Stimulated activated CD8-positive, alpha-beta memory T cell treated with anti-CD3 and anti-CD28 coated beads, Interleukin-4, amount 100 ng/mL, for 48 hours (primary cell): ENCODE results near the gene NFX1.
A peak's percentile ranks its signal among the peaks of the same experiment; 100 is the strongest.

Source experiments
- DNase-seq: peaks from one replicate; pipeline ENCODE4 v3.0.0-alpha.2; 2020

Gene NFX1

DNA sequence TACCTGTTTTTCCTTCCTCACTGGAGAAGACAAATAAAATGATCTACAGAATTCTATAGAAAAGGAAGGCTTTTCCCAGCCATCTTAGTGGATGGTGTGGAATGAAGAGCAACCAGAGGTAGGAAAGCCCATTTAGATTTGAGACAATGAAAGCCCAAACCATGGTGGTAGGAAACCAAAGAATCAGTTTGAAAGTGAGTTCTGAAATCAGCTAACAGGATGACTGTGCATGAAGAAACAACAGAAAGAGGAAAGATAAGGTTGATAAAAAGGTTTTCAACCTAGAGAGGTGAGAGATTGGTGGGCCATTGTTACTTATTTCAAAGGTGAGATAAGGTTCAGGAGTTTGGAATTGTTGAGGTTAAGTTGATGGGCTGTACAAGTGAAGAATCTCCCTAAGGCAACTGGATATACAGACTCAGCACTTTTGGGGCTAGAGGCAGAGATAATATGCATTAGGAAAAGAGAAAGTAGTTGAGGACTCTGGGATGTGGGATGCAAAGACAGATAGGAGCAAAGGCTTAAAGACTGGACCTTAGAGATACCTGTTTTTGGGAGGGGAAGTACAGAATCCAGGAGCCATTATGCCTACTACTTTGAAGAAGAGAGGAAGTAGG is 23.1 kb upstream of the NFX1 start:
- no peak for DNase-seq

DNA sequence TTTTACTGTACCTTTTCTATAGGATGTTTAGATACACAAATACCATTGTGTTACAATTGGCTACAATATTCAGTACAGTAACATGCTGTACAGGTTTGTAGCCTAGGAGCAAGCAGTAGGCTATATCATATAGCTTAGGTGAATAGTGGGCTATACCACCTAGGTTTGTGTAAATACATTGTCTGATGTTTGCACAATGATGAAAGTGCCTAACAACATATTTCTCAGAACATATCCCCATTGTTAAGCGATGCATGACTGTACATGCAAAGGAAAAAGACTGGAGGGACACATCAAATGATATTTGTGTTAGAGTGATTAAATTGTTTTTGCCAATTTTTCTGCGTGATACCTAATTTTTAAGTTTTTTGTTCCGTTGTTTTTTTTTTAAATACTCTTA is 20.2 kb upstream of the NFX1 start:
- no peak for DNase-seq

DNA sequence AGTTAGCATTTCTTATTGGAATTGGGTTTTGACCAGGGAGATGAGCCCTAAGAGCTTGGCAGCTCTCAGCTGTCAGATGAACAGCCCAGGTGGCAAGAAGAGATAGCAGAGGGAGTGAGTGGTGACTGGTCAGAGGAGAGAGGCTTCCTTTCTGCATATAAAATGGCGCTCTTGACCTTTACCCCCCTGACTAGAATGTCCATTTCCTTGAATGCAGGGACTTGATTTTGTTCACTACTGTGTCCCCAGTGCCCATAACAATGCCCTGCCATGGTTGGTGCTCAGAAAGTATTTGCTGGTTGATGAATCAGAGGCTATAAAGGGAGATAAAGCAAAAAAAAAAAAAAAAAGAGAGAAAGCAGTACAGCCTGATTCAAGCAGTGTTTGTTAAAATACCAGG is 18.3 kb upstream of the NFX1 start:
- DNase-seq, result no peak

- DNase-seq, result no peak
Measured at GRCh38 chr9:33273266-33273971, 16.9 kb upstream of the NFX1 start.

GRCh38 chr9:33273972-33274328 is 16.4 kb upstream of the NFX1 start:
- no peak for DNase-seq

DNA sequence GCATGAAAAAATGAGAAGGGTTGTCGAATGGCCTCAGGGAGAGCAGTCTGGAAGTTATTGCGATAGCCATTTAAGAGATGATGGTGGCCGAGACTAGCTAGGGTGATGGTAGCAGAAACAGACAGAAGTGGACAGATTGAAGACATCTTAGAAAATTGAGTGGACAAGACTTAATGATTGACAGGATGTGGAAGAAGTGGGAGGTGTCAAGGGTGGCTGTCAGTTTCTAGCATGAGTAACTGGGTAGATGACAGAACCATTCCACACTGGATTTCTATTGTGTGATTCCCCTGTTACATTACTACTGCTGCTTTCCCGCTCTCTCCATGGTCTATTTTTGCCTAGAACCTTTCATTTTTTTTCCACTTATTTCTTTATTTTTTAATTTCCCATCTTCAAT is 12.8 kb upstream of the NFX1 start:
- no peak for DNase-seq

DNA sequence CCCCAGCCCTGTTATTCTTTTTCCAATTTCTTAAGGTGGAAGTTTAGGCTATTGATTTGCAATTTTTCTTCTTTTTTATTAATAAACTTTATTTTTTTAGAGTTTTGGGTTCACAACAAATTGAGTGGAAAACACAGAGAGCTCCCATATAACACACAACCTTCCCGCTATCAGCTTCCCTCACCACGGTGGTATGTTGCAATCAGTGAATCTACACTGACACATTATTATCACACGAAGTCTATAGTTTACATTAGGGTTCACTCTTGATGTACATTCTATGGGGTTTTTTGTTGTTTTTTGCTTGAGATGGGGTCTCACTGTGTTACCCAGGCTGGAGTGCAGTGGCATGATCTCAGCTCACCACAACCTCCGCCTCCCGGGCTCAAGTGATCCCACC is 4.8 kb upstream of the NFX1 start:
- no peak for DNase-seq

DNA sequence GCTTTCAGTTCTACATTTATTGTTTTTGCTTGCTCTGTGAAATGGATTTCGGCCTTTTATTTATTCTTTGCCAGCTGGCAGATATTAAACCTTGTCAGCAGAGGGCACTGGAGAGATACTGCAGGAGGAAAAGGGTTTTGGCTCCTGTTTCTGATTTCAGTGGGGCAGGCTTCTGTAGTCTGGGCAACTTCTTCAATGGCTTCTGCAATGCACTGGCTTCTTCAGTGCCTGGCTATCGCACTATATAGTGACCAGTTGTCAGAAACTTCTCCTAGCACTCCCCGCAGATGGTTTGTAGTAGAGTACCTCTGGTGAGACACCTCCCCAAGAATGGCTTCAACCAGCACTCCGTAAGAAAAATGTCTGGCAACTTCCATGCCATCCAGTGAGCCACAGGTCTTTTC is 3.2 kb upstream of the NFX1 start:
- DNase-seq, result peak; percentile 46

DNA sequence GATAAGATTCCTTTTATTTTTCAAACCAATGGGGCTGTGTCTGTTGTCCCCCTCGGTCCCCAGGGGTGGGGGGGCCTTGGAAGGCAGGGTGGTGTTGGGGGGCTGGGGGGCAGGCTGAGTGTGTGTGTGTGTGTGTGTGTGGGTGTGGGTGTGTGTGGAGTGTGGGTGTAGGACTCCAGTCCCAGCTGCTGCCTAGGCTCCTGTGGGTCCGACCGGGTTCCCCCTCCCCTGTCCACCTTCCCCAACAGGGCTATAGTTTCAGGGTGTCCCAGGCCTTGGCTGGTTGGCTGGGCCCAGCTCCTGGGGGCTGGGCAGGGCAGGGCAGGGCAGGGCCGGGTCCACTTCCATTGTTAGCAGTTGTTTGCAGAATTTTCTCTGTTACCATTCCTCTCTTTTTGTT is 2.1 kb upstream of the NFX1 start:
- DNase-seq, result no peak

- DNase-seq, result no peak
Measured at GRCh38 chr9:33288828-33289483, 1.4 kb upstream of the NFX1 start.

GRCh38 chr9:33289496-33289895 is 820 bp upstream of the NFX1 start:
- peak; percentile 58 for DNase-seq

- no peak for DNase-seq
Measured at GRCh38 chr9:33289936-33290246, 425 bp upstream of the NFX1 start.

DNA sequence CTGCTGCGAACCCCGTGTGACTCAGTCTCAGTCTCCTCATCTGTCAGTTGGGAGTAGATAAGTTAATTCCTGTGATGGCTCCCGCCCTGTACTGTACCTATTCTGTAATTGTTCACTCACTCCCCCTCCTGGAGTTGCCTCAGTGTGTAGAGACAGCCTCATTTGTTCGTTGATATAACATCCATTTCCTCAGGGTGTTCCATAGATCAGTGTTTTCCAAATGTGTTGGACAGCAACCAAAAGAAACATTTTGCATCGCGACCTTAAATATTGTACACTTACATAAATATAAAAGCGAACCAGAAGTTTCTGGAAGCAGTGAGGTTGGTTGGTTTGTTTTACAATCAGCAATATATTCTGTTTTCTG is 698 bp downstream of the NFX1 start:
- no peak for DNase-seq

DNA sequence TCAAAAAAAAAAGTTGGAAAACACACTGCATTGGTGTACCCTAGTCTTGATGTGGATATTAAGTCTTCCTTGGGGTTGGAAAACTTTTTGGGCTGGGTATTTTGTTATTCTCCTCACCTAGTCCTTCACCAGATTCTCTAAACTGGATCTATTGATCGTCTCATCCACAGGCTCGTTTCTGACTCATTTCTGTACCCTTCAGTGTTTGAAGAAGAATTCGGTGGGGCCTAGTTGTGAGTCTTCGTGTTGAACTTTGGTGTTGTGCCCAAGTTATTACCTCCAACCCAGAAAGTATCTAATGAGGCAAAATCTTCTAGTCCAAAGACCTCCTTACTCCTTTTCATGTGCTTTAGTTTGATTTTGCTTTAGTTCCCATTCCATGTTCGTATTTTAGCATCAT is 1.6 kb downstream of the NFX1 start:
- DNase-seq, result no peak

- DNase-seq, result no peak
Measured at GRCh38 chr9:33293782-33294181, 3.5 kb downstream of the NFX1 start.

DNA sequence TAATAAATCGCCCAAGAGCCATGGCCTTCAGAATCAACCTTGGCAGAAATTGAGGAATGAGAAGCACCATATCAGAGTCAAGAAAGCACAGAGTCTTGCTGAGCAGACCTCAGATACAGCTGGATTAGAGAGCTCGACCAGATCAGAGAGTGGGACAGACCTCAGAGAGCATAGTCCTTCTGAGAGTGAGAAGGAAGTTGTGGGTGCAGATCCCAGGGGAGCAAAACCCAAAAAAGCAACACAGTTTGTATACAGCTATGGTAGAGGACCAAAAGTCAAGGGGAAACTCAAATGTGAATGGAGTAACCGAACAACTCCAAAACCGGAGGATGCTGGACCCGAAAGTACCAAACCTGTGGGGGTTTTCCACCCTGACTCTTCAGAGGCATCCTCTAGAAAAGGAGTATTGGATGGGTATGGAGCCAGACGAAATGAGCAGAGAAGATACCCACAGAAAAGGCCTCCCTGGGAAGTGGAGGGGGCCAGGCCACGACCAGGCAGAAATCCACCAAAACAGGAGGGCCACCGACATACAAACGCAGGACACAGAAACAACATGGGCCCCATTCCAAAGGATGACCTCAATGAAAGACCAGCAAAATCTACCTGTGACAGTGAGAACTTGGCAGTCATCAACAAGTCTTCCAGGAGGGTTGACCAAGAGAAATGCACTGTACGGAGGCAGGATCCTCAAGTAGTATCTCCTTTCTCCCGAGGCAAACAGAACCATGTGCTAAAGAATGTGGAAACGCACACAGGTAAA is 4.5 kb downstream of the NFX1 start:
- no peak for DNase-seq

DNA sequence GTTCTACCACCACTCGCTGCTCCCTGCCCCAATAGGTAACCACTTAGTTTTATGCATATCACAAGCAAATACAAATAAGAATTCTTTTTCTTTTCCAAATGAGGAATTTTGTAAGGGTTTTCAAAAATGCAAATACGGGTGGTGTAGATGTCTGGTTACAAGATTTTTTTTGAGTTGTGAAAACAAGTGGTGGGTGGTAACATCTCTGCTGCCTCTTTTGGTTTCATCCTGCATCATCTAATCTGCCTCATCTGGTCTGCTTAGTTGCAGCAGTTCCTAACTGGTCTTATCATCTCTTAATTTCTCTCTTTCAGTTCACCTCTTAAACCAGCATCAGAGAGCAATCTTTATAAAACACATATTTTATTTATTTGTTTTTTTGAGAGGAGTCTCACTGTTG is 5.3 kb downstream of the NFX1 start:
- DNase-seq, result no peak

DNA sequence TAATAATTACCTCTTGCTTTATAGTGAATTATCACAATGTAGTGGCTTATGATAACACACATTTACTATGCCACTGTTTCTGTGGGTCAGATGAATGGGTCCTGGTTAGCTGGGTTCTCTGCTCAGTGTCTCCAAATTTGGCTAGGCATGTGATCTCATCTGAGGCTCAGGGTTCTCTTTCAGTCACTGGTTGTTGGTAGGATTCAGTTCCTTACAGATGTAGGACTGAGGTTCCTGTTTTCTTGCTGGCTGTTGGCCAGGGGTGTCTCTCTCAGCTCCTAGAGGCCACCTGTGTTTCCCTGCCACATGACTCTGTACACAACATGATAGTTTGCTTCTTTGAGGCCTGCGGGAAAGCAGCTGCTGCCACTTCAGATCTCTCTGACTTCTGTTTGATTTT is 7.1 kb downstream of the NFX1 start:
- no peak for DNase-seq

DNA sequence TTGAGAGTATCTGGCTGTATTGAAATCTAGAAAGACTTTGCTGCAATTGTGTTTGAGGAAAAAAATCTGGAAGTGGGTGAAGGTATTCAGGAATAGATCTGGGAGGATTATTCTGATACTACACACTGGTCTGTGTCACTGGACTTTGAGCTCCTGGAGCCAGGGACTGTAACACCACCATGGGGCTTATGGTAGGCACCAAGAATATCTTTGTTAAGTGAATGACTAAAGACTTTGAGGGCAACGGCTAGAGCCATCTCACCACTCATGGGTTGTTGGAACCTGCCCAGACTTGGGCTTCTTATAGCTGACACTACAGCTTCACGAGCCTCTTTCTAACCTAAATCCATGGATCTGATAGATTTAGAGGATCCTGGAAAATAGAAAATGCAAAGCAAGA is 10.2 kb downstream of the NFX1 start:
- no peak for DNase-seq

DNA sequence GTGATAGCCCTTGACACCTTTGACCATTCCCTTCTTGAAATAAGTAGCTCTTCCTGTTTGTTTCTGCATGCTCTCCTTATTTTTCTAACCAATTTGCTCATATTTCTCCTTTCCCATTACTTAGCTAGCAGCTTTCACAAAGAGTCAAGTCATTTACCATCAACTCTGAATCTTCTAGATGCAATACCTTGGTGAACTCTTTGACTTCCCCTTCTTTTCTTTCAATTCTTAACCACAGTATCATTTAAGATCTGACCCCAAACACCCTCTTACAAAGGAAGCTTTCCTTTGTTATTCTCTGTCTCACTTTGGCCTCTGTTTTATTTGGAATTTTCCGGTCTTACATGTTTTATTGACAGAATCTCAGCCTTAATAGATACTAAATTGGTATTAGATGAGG is 14.0 kb downstream of the NFX1 start:
- DNase-seq, result no peak

DNA sequence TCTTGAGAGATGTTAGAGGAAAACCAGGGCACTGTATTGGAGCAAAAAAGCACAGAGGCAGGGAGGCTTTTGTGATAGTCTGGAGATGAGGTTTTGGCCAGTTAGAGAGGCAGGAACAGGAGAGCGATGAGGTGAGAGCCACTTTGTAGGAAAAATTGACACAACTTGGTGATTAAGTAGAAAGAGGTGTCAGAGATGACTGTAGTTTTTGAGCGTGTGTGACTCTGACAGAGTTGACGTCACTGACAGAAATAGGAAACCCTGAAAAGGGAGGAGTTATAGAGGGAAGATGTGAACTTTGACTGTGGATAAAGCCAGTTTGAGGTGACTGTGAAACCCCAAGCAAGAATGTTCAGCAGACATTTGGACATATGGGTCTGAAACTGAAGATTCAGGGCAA is 15.7 kb downstream of the NFX1 start:
- no peak for DNase-seq

DNA sequence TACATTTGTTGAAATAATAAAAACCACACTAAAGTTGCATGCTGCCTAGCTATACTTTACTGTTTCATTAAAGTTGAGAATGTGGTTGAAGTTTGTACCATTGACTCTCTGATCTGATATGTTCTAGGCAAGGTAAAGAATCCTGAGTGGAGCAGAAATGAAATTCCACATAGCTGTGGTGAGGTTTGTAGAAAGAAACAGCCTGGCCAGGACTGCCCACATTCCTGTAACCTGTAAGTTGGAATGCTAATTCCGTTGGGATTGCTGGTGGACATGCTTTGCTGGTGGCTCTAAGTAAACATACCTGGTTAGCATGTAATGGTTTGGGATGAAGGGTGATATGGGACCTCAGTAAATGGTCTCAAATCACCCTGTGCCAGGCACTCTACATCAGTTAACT is 16.8 kb downstream of the NFX1 start:
- DNase-seq, result no peak

DNA sequence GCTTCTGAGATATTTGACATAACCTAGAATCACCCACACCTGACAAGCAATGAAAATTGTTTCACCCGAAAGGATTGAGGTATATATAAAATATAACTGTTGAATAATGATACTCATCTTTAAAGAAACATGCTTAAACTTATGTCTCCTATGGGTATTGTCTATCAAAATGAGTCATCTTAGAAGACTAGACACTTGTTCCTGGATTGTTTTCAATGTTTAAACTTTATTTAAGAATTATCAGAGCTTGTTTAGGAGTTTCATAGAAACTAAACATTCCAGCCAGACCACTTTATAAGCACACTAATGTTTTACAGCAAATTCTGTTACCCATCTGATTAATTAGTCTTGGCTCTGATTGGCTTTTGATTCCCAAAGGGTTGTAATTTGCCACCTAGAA is 19.6 kb downstream of the NFX1 start:
- no peak for DNase-seq

GRCh38 chr9:33310748-33311147 is 20.4 kb downstream of the NFX1 start:
- DNase-seq, result no peak
